Right cardiac atrium (tissue), 5 donors: ENCODE data around the gene DNAI1. TPM values are rescaled to one million over a fixed set of nuclear protein-coding genes. Genes with fewer than 3 reads are reported as not detected.

Experiments used
- ATAC-seq, 2 donors: fragments of 200-7000 bp; cut with Tn5 transposase; one replicate each; pipeline versions ENCODE4 v1.8.0 to v1.9.1; 2020; ENCODE audit warnings: moderate library complexity in 2 of 2, mild to moderate bottlenecking in 1 of 2
- DNase-seq, 3 donors: peaks; one replicate each; pipeline ENCODE4 v3.0.0-alpha.2; 2020
- H3K27ac ChIP-seq: one replicate; pipeline ENCODE4 v1.5.1; 2013; ENCODE audit warnings: mild to moderate bottlenecking, low read length, control low read depth, moderate library complexity
- H3K27me3 ChIP-seq: one replicate; pipeline ENCODE4 v1.6.1; 2013; ENCODE audit not compliant: control insufficient read depth, insufficient read depth
- H3K4me1 ChIP-seq: one replicate; pipeline ENCODE4 v1.6.1; 2013; ENCODE audit warnings: low read length; ENCODE audit not compliant: control insufficient read depth, insufficient read depth
- H3K4me3 ChIP-seq: one replicate; pipeline ENCODE4 v1.5.1; 2013; ENCODE audit warnings: low read length, control low read depth
- H3K9me3 ChIP-seq: one replicate; pipeline ENCODE4 v1.6.1; 2013; ENCODE audit warnings: low read length; ENCODE audit not compliant: control insufficient read depth
- WGBS: extraction: QIAGEN DNeasy Blood & Tissue Kit; methylation state at CpG from one replicate; pipeline ENCODE4 v1.1.7; 2013; 5-methylcytosine and 5-hydroxymethylcytosine counted together
- intact Hi-C, 4 donors: fragments of 100-400 bp; cut with DNase I; formaldehyde crosslinking; loops; one replicate each; pipeline versions ENCODE4 v1.11.0 to v1.14.0; 2022 to 2023
- polyA plus RNA-seq: library from polyadenylated mRNA; stranded (reverse); fragments of 200-250 nt; gene quantifications from one replicate; pipeline ENCODE4 v1.2.3, GENCODE V29; 2013
- total RNA-seq, 4 donors: library from RNA; stranded (reverse); fragmentation: NEBNext Ultra II Directional; extraction: Animal tissue kit (Norgen Biotek cat#: 25700); gene quantifications; one replicate each; pipeline ENCODE4 v1.2.1, GENCODE V29; 2021
- donor health status: healthy with polysubstance abuse.
- donor health status: DM: no; HTN: yes; CAD: no.
- donor health status: DM: no; HTN: no; CAD: no.
- donor health status: DM: no; HTN: yes; CAD: no; lungs with severe emphysema.
- donor health status: DM: yes; HTN: yes; CAD: no.

DNAI1 gene
- total and polyA plus RNA-seq, 5 donors: 0.16 TPM; not detected in 4

- 71% methylated on average over 6 of the region's 6 CpGs for WGBS
- intact Hi-C loops: loop anchor here in 2 of 4 donors (5.0 to 10.0 kb wide), 6 partner anchors 44 to 101 kb away; no protein-coding TSS in a partner anchor
- no peak for ATAC-seq
- H3K9me3 ChIP-seq: no peaks in the 10 kb centered on the region
- no peaks in the 10 kb centered on the region for H3K27me3 ChIP-seq
- H3K4me1 ChIP-seq: peaks cover 6% of the 10 kb centered on the region
- no peak overlapping the region for H3K27ac ChIP-seq
- no peak overlapping the region for H3K4me3 ChIP-seq
- DNase-seq: no peak
These were observed 44.3 kb downstream of the DNAI1 start for GRCh38 chr9:34502891-34503290.

DNA sequence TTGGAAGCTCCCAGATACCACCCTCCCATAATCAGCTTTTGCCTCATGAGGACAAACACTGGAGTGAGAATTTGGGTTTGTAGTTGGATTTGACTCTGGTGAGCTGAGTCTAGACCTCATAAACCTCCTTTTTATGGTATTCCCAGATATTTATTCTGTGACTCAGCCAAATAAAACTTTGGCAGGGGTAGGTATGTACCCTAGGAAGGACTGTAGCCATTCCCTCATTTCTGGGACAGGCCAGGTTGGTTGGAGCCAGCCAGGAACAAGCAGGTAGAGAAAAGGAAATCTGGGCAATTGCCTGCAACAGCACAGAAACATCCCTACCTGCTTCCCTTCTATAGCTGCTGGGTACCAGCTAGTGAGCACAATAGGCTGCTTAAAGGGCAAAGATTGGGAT is 44.8 kb downstream of the DNAI1 start:
- intact Hi-C loops: loop anchor here in 2 of 4 donors (5.0 to 10.0 kb wide), 6 partner anchors 44 to 101 kb away; no protein-coding TSS in a partner anchor

GRCh38 chr9:34505370-34506120 is 46.9 kb downstream of the DNAI1 start:
- ATAC-seq (no peak), DNase-seq (no peak)
- 86% methylated on average over 5 of the region's 5 CpGs for WGBS
- Histone ChIP-seq H3K27ac (no peak overlapping the region), H3K9me3 (no peaks in the 10 kb centered on the region), H3K27me3 (no peaks in the 10 kb centered on the region), H3K4me1 (peaks cover 6% of the 10 kb centered on the region), H3K4me3 (no peak overlapping the region)
- intact Hi-C loops: loop anchor here in 1 of 4 donors (10.0 kb wide), 1 partner anchor 101 kb away; no protein-coding TSS in a partner anchor

More for the DNA sequence above, 44.8 kb downstream of the DNAI1 start:
- DNase-seq: no peak
- no peak for ATAC-seq
- no peaks in the 10 kb centered on the region for H3K9me3 ChIP-seq
- H3K27ac ChIP-seq: no peak overlapping the region
- peaks cover 6% of the 10 kb centered on the region for H3K4me1 ChIP-seq
- no peak overlapping the region for H3K4me3 ChIP-seq
- no peaks in the 10 kb centered on the region for H3K27me3 ChIP-seq

DNA sequence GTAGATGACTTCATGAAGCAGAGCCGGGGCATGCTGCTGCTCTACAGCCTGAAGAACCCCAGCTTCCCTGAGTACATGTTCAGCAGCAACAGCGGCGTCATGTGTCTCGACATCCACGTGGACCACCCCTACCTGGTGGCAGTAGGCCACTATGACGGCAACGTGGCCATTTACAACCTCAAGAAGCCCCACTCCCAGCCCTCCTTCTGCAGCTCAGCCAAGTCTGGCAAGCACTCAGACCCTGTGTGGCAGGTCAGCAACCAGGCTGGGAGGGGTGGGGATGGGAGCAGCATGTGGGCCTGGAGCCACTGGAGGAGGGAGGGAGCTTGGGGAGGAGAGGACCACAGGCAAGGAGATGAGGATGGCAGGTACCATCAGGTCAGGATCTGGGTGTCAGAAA is 48.0 kb downstream of the DNAI1 start:
- ATAC-seq (no peak), DNase-seq (no peak)
- Histone ChIP-seq H3K4me1 (peaks cover 6% of the 10 kb centered on the region), H3K9me3 (no peaks in the 10 kb centered on the region), H3K4me3 (no peak overlapping the region), H3K27me3 (no peaks in the 10 kb centered on the region), H3K27ac (no peak overlapping the region)
- 91% methylated on average over 7 of the region's 7 CpGs for WGBS
- intact Hi-C loops: loop anchor here in 1 of 4 donors (10.0 kb wide), 1 partner anchor 102 kb away; no protein-coding TSS in a partner anchor

- WGBS: 79% methylated on average over 5 of the region's 5 CpGs
- no peak for ATAC-seq
- intact Hi-C loops: loop anchor here in 1 of 4 donors (10.0 kb wide), 1 partner anchor 103 kb away; no protein-coding TSS in a partner anchor
These were observed 49.0 kb downstream of the DNAI1 start for GRCh38 chr9:34507556-34507955.

GRCh38 chr9:34507966-34508365 is 49.4 kb downstream of the DNAI1 start:
- no peaks in the 10 kb centered on the region for H3K9me3 ChIP-seq
- intact Hi-C loops: loop anchor here in 1 of 4 donors (10.0 kb wide), 1 partner anchor 103 kb away; no protein-coding TSS in a partner anchor
- H3K27ac ChIP-seq: no peak overlapping the region
- H3K27me3 ChIP-seq: no peaks in the 10 kb centered on the region
- no peak for DNase-seq
- no peaks in the 10 kb centered on the region for H3K4me1 ChIP-seq
- no peak overlapping the region for H3K4me3 ChIP-seq
- no peak for ATAC-seq

More at GRCh38 chr9:34507556-34507955, 49.0 kb downstream of the DNAI1 start:
- H3K4me3 ChIP-seq: no peak overlapping the region
- no peaks in the 10 kb centered on the region for H3K9me3 ChIP-seq
- no peaks in the 10 kb centered on the region for H3K27me3 ChIP-seq
- DNase-seq: no peak
- no peak overlapping the region for H3K27ac ChIP-seq
- H3K4me1 ChIP-seq: no peaks in the 10 kb centered on the region

- 91% methylated on average over 3 of the region's 3 CpGs for WGBS
- no peaks in the 10 kb centered on the region for H3K4me1 ChIP-seq
- H3K4me3 ChIP-seq: no peak overlapping the region
- H3K27me3 ChIP-seq: no peaks in the 10 kb centered on the region
- intact Hi-C loops: loop anchor here in 1 of 4 donors (10.0 kb wide), 1 partner anchor 104 kb away; no protein-coding TSS in a partner anchor
- H3K27ac ChIP-seq: no peak overlapping the region
- H3K9me3 ChIP-seq: no peaks in the 10 kb centered on the region
- ATAC-seq (no peak), DNase-seq (no peak)
These were observed 49.9 kb downstream of the DNAI1 start for GRCh38 chr9:34508463-34508862.

DNA sequence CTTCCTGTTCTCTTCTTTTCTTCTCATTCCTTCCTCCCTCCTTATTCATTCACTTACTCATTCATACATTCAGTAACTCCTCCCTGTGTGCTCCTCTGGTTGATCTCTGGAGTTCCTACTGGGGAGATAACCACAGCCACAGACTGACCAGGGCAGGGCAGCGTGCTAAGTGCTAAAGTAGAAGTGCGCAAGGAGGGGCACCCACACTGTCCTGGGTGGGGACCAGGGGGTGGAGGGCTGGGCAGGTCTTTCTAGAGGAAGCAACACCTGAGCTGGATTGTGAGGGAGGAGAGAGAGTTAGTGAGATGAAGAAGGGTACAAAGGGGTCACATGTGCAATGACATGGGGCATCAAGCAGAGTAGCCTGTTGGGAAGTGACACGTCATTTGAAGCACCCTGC is 50.3 kb downstream of the DNAI1 start:
- 90% methylated on average over 3 of the region's 3 CpGs for WGBS
- Histone ChIP-seq H3K4me1 (no peaks in the 10 kb centered on the region), H3K4me3 (no peak overlapping the region), H3K27me3 (no peaks in the 10 kb centered on the region), H3K27ac (no peak overlapping the region), H3K9me3 (no peaks in the 10 kb centered on the region)
- no peak for DNase-seq
- ATAC-seq: no peak
- intact Hi-C loops: loop anchor here in 1 of 4 donors (10.0 kb wide), 1 partner anchor 104 kb away; no protein-coding TSS in a partner anchor

DNA sequence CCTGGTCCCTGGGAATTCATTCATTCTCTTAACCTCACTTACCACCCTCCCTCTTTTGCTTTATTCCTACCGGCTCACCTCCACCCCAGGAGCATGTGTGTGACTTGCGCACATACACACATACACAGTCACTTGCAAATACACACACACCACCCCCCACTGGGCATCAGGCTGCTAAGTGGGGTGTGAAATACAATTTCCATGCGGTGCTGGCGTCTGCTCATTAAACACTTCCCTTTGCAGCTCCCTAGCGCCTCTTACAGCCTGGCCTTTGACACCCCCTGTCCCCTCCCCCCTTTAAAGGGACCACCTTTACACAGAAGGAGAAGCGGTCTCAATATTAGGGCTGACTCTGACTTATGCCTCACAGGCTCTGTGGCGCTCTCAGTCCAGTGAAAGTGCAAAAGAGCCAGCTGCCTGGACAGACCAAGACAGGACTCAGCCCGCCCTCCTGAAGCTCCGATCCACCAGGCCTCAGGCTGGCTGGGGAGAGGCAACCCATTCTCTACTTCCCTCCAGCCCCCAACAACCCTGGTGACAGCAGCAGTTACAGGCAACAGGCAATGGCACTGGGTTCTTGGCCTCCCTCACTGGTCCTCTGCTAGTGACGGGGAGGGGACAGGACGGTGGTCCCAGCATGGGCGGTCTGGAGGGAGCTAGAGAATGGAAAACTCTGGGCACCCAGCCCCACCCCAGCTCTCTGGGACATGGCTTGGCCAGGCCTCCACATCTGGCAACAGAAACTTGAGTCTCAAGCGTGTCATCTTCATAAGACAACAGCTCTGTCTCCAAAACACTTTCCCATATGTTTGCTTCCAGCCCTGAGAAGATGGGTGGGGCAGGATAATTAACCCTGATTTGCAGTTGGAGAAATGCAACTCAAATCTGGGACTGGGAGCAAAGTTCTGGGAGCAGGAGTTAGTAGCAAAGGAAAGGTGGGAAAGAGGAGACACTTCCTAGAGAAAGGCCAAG is 52.2 kb downstream of the DNAI1 start:
- 64% methylated on average over 13 of the region's 13 CpGs for WGBS
- Histone ChIP-seq H3K27ac (no peak overlapping the region), H3K4me1 (no peaks in the 10 kb centered on the region), H3K27me3 (no peaks in the 10 kb centered on the region), H3K4me3 (no peak overlapping the region), H3K9me3 (no peaks in the 10 kb centered on the region)
- DNase-seq: no peak
- intact Hi-C loops: no loop called here
- no peak for ATAC-seq

DNA sequence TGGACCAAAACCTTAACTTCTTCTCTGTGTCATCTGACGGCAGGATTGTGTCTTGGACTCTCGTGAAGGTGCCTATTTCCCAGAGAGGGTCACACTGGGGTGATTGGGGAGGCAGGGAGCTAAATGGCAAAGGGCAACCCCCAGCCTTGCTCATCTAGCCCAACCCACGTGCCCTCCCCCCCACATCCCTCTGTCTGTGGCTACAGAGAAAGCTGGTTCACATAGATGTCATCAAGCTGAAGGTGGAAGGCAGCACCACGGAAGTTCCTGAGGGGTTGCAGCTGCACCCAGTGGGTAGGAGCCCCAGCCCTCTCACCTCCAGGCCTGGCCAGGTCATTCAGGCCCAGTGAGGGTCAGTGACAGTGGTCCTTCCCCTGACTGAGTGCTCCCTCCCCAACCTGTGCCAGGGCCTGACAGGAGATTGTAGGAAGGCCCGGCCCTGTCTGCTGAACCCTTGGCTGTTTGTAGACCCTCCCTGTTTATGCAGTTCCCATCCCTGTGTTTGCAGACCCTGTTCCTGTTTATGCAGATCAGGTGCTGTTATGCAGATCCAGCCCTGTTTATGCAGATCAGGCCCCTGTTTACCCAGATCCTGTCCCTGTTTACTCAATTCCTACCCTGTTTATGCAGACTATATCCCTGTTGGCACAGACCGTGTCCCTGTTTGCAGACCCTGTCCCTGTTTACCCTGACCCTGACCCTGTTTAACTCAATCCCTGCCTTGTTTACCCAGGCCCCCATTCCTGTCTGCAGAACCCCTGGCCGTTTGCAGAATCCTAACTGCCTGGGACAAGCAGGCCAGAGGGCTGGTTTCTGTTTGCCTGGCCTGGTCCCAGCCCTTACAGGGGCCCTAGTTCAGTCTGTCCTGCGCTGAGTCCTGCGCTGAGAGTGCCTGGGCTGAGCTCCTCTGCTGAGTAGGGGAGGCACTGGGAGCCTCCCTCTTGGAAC is 53.8 kb downstream of the DNAI1 start:
- Histone ChIP-seq H3K27me3 (no peaks in the 10 kb centered on the region), H3K4me1 (no peaks in the 10 kb centered on the region), H3K4me3 (no peak overlapping the region), H3K27ac (no peak overlapping the region), H3K9me3 (no peaks in the 10 kb centered on the region)
- DNase-seq (no peak), ATAC-seq (no peak)
- WGBS: 74% methylated on average over 9 of the region's 9 CpGs
- intact Hi-C loops: no loop called here
